ENCODE measurements around the gene TCF7L1. TPM values are rescaled to one million over a fixed set of nuclear protein-coding genes. Genes with fewer than 3 reads are reported as not detected.

TCF7L1 gene
- total and polyA plus RNA-seq, 2 of the 13 experiments (the other 11 are each of a cell fraction or from before 2014, with no cell fraction given) = 0.04 to 0.15 TPM

GRCh38 chr2:85132834-85133637 lies at the start of gene TCF7L1 (continued):
- TF ChIP-seq ZNF678 (CRISPR knock-in tag; IDR thresholded peaks at IDR 0.05) (no peak), ZNF205 (CRISPR knock-in tag; IDR thresholded peaks at IDR 0.05) (no peak), HOXA7 (CRISPR knock-in tag; IDR thresholded peaks at IDR 0.05) (no peak), CHCHD3 (CRISPR knock-in tag; IDR thresholded peaks at IDR 0.05) (no peak), MAZ (IDR thresholded peaks at IDR 0.05; ENCODE audit: borderline replicate concordance, low read depth, low read length) (peak; percentile 69; the same call in 1 of the 2 replicates), MAZ (CRISPR knock-in tag; IDR thresholded peaks at IDR 0.05; ENCODE audit: low read depth) (peak; percentile 30), ZNF317 (CRISPR knock-in tag; IDR thresholded peaks at IDR 0.05) (0 out of 2 replicates have a peak, but pooled peaks have one; percentile 31), ZNF235 (CRISPR knock-in tag; IDR thresholded peaks at IDR 0.05; ENCODE audit: borderline replicate concordance) (peak; percentile 65; the same call in 1 of the 2 replicates)

DNA sequence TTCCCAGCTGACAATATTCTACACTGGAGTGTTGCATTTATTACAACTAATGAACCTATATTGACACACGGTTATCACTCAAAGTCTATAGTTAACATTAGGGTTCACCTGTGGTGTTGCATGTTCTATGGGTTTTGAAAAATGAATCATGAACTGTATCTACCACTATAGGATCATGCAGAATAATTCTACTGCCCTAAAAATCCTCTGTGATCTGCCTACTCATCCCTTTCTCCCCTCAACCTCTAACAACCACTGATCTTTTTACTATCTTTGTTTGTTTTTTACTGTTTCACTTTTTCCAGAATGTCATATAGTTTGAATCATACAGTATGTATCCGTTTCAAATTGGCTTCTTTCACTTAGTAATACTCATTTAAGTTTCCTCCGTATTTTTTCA lies 47.6 kb upstream of the TCF7L1 start:
- H3K4me1 ChIP-seq (ENCODE audit: insufficient read depth, low read length) = no peaks in the 10 kb centered on the region
- BruUV-seq (replicated peaks) = no TSS peak
- ATAC-seq (no peak), DNase-seq (ENCODE audit: low spot score) (no peak), FAIRE-seq (no peak)
- no peak overlapping the region for H3K4me3 ChIP-seq (replicated peaks in 1 of 3; ENCODE audit: insufficient read depth in 1 of 3, low read depth in 2 of 3, low read length in 3 of 3)
- H4K20me1 ChIP-seq (ENCODE audit: insufficient read depth, low read length) = no peaks in the 10 kb centered on the region
- no peaks in the 10 kb centered on the region for H3K79me2 ChIP-seq (ENCODE audit: insufficient read depth, low read length)
- intact Hi-C loops (cut with micrococcal nuclease; ENCODE audit: unreplicated experiment) (no loop called here), in situ Hi-C loops (cut with HindIII; ENCODE audit: extremely low pct_ligation_motif_present, low pct_unique_long_range_greater_than_20kb) (no loop called here)
- CTCF ChIA-PET (ENCODE audit: low intra/inter-chr PET ratio, low total read pairs) = no interaction called here
- H3K36me3 ChIP-seq (replicated peaks in 1 of 2; ENCODE audit: control insufficient read depth in 1 of 2, insufficient read depth in 2 of 2, low read length in 2 of 2) = no peaks in the 10 kb centered on the region
- H3K9me3 ChIP-seq (ENCODE audit: low read length) = no peaks in the 10 kb centered on the region
- no peak overlapping the region for H2AFZ ChIP-seq (ENCODE audit: low read length)
- H3K27me3 ChIP-seq (ENCODE audit: control insufficient read depth in 1 of 2, insufficient read depth in 2 of 2, low read length in 2 of 2) = peaks cover 4 to 18% of the 10 kb centered on the region in 2 experiments; a peak in 4 of 5 replicates
- TF ChIP-seq ZBTB46 (CRISPR knock-in tag; IDR thresholded peaks at IDR 0.05; ENCODE audit: borderline replicate concordance) (no peak), ZFAT (CRISPR knock-in tag; conservative IDR thresholded peaks at IDR 0.05) (no peak), POLR2G (IDR thresholded peaks at IDR 0.05; ENCODE audit: low read depth, low read length) (no peak), ZNF17 (CRISPR knock-in tag; IDR thresholded peaks at IDR 0.05) (no peak), TCF7L2 (IDR thresholded peaks at IDR 0.05; ENCODE audit: low read depth, low read length) (no peak), ZNF333 (CRISPR knock-in tag; IDR thresholded peaks at IDR 0.05; ENCODE audit: borderline replicate concordance) (no peak)
- TF ChIP-seq, protein P1, sequence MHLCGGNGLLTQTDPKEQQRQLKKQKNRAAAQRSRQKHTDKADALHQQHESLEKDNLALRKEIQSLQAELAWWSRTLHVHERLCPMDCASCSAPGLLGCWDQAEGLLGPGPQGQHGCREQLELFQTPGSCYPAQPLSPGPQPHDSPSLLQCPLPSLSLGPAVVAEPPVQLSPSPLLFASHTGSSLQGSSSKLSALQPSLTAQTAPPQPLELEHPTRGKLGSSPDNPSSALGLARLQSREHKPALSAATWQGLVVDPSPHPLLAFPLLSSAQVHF (CRISPR knock-in tag; IDR thresholded peaks at IDR 0.05) = no peak
- TF ChIP-seq, protein P2, sequence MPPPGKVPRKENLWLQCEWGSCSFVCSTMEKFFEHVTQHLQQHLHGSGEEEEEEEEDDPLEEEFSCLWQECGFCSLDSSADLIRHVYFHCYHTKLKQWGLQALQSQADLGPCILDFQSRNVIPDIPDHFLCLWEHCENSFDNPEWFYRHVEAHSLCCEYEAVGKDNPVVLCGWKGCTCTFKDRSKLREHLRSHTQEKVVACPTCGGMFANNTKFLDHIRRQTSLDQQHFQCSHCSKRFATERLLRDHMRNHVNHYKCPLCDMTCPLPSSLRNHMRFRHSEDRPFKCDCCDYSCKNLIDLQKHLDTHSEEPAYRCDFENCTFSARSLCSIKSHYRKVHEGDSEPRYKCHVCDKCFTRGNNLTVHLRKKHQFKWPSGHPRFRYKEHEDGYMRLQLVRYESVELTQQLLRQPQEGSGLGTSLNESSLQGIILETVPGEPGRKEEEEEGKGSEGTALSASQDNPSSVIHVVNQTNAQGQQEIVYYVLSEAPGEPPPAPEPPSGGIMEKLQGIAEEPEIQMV (CRISPR knock-in tag; IDR thresholded peaks at IDR 0.05; ENCODE audit: low read depth) = no peak
- H3K27ac ChIP-seq (ENCODE audit: extremely low read length, insufficient read depth, low read length) = no peak overlapping the region
- no peak overlapping the region for H3K4me2 ChIP-seq (ENCODE audit: low read depth, low read length)
- no peak overlapping the region for H3K9ac ChIP-seq (ENCODE audit: insufficient read depth, low read depth, low read length)
- POLR2A ChIA-PET = no interaction called here
- WGBS (ENCODE audit: low lambda C conversion rate) = 3% methylated on average over 3 of the region's 3 CpGs

Measured in HepG2 (cell line).